AG04450 (cell line): ENCODE data around the gene URB1. TPM values are rescaled to one million over a fixed set of nuclear protein-coding genes. Genes with fewer than 3 reads are reported as not detected.
"Not testable (repeated sequence)": the region's sequence is repeated elsewhere in the genome, so short reads cannot be mapped to it uniquely, and the experiment has no call there.

Source experiments
- CTCF ChIA-PET: fragments of 300-600, 350-600 bp; formaldehyde crosslinking; extraction: SDS; loops from one replicate; lab custom pipeline; 2022; ENCODE audit warnings: antibody characterized with exemption, inconsistent platforms; lab: Charles Lee
- POLR2A ChIA-PET: fragments of 350-600 bp; formaldehyde crosslinking; extraction: SDS; loops from one replicate; lab custom pipeline; 2021; ENCODE audit warnings: antibody characterized with exemption, inconsistent platforms; lab: Yijun Ruan, JAX
- DNase-seq: peaks from one replicate; pipeline ENCODE4 v3.0.0-alpha.2; 2011; ENCODE audit warnings: low read depth, low spot score
- H3K27ac ChIP-seq: one replicate; pipeline ENCODE4 v1.5.1; 2012; ENCODE audit warnings: low read depth, low read length, control low read depth
- H3K27me3 ChIP-seq: one replicate; pipeline ENCODE4 v1.6.0; 2012; ENCODE audit warnings: low read length; ENCODE audit not compliant: control insufficient read depth, insufficient read depth
- H3K4me3 ChIP-seq: 2 replicates; pipeline ENCODE4 v1.5.1; 2011; ENCODE audit warnings: mild to moderate bottlenecking, low read depth, low read length, control low read depth
- H3K9me3 ChIP-seq: 2 replicates; pipeline ENCODE4 v1.5.1; 2012; ENCODE audit warnings: low read length; ENCODE audit not compliant: control insufficient read depth, insufficient read depth
- CTCF ChIP-seq: IDR thresholded peaks from 2 replicates; pipeline ENCODE4 v1.5.1; 2011; ENCODE audit warnings: low read depth, low read length, control low read depth, inconsistent platforms
- polyA plus RNA-seq: library from polyadenylated mRNA; depleted of rRNA; stranded (reverse); fragments of >200 nt; gene quantifications from 2 replicates; pipeline ENCODE4 v1.2.3, GENCODE V29; 2011

URB1 gene
- polyA plus RNA-seq, 1 experiment, result 7.6 TPM

- POLR2A ChIA-PET, result interaction anchor here (0.5 to 1.2 kb wide), 2 partner anchors 198 to 1142 kb away, joined by 5 to 7 read pairs; no protein-coding TSS in a partner anchor
- CTCF ChIA-PET, result interaction anchor here (0.6 to 7.3 kb wide), 28 partner anchors 8 to 937 kb away, joined by 3 to 245 read pairs (median 4); partner anchors contain the start of genes EVA1C, TCP10L and URB1
Observed at GRCh38 chr21:32403201-32403777, 10.5 kb upstream of the URB1 start.

GRCh38 chr21:32393677-32394001, 827 bp upstream of the URB1 start:
- Histone ChIP-seq H3K9me3 (peaks cover 3% of the 10 kb centered on the region; the same call in 1 of the 2 replicates), H3K4me3 (peak overlapping the region; percentile 86), H3K27me3 (peaks cover 3% of the 10 kb centered on the region), H3K27ac (peak overlapping the region; percentile 22)
- DNase-seq, result no peak
- POLR2A ChIA-PET, result interaction anchor here (0.5 kb wide), 1 partner anchor 122 kb away, joined by 4 read pairs; no protein-coding TSS in a partner anchor
- CTCF ChIA-PET, result no interaction called here
- no peak for TF ChIP-seq CTCF

More at GRCh38 chr21:32403201-32403777, 10.5 kb upstream of the URB1 start:
- Histone ChIP-seq H3K27ac (peak overlapping the region; percentile 11), H3K4me3 (no peak overlapping the region), H3K9me3 (no peaks in the 10 kb centered on the region), H3K27me3 (peaks cover 10% of the 10 kb centered on the region)
- peak; percentile 55 for DNase-seq
- TF ChIP-seq CTCF, result peak; percentile 72

GRCh38 chr21:32392299-32392879, 423 bp downstream of the URB1 start:
- POLR2A ChIA-PET, result interaction anchor here (0.6 to 1.4 kb wide), 2 partner anchors 20 to 71 kb away, joined by 5 read pairs; no protein-coding TSS in a partner anchor
- TF ChIP-seq CTCF, result no peak
- no peak for DNase-seq
- Histone ChIP-seq H3K9me3 (peaks cover 3% of the 10 kb centered on the region; the same call in 1 of the 2 replicates), H3K27me3 (no peaks in the 10 kb centered on the region), H3K4me3 (peak overlapping the region; percentile 86), H3K27ac (no peak overlapping the region)
- CTCF ChIA-PET, result interaction anchor here (0.7 to 2.4 kb wide), 5 partner anchors 10 to 209 kb away, joined by 4 to 26 read pairs (median 7); no protein-coding TSS in a partner anchor

GRCh38 chr21:32391755-32392154, 1.1 kb downstream of the URB1 start:
- Histone ChIP-seq H3K4me3 (peak overlapping the region; percentile 86), H3K27me3 (no peaks in the 10 kb centered on the region), H3K27ac (no peak overlapping the region), H3K9me3 (peaks cover 3% of the 10 kb centered on the region; the same call in 1 of the 2 replicates)
- TF ChIP-seq CTCF, result no peak
- POLR2A ChIA-PET, result interaction anchor here (0.6 to 1.4 kb wide), 2 partner anchors 20 to 72 kb away, joined by 5 read pairs; no protein-coding TSS in a partner anchor
- no peak for DNase-seq
- CTCF ChIA-PET, result interaction anchor here (0.7 to 2.4 kb wide), 5 partner anchors 10 to 209 kb away, joined by 4 to 26 read pairs (median 7); no protein-coding TSS in a partner anchor

GRCh38 chr21:32390537-32391224, 2.1 kb downstream of the URB1 start:
- H3K27me3 ChIP-seq, H3K4me3 ChIP-seq, H3K27ac ChIP-seq, POLR2A ChIA-PET, DNase-seq, H3K9me3 ChIP-seq: not testable (repeated sequence)
- CTCF ChIA-PET, result interaction anchor here (1.6 to 2.4 kb wide), 2 partner anchors 210 kb away, joined by 7 to 26 read pairs; no protein-coding TSS in a partner anchor
